SK-N-SH treated with all-trans-retinoic acid at 6 μM for 48 hours (cell line): Measurements from ENCODE around the gene OPA3.

Experiments used
- ATAC-seq: fragments of 200-7000 bp; cut with Tn5 transposase; 3 replicates; pipeline ENCODE4 v1.9.1; 2020; ENCODE audit warnings: mild to moderate bottlenecking, moderate library complexity
- BACH2 ChIP-seq: fragments of 250-450 bp; sonication (Bioruptor Pico); IDR thresholded peaks from 2 replicates; pipeline ENCODE4 v1.9.0; 2021; ENCODE audit warnings: mild to moderate bottlenecking, borderline replicate concordance
- CREB5 ChIP-seq: fragments of 250-450 bp; sonication (Bioruptor Pico); IDR thresholded peaks from 2 replicates; pipeline ENCODE4 v1.5.1; 2020; ENCODE audit warnings: low read depth, mild to moderate bottlenecking, moderate library complexity
- CSDC2 ChIP-seq: fragments of 250-450 bp; sonication (Bioruptor Pico); IDR thresholded peaks from 2 replicates; pipeline ENCODE4 v1.5.0; 2020; ENCODE audit warnings: mild to moderate bottlenecking, moderate library complexity
- ESRRG ChIP-seq: fragments of 250-450 bp; sonication (Bioruptor Pico); IDR thresholded peaks from 2 replicates; pipeline ENCODE4 v1.6.1; 2021; ENCODE audit warnings: mild to moderate bottlenecking
- GLIS3 ChIP-seq: fragments of 250-450 bp; sonication (Bioruptor Pico); IDR thresholded peaks from 2 replicates; pipeline ENCODE4 v1.5.0; 2020; ENCODE audit warnings: mild to moderate bottlenecking, moderate library complexity
- ISL1 ChIP-seq: fragments of 250-450 bp; sonication (Bioruptor Pico); IDR thresholded peaks from 2 replicates; pipeline ENCODE4 v2.1.2; 2022; ENCODE audit warnings: mild to moderate bottlenecking, moderate library complexity
- OSR1 ChIP-seq: fragments of 250-450 bp; sonication (Bioruptor Pico); IDR thresholded peaks from 2 replicates; pipeline ENCODE4 v1.8.0; 2022; ENCODE audit warnings: moderate library complexity, mild to moderate bottlenecking, inconsistent platforms
- PATZ1 ChIP-seq: fragments of 250-450 bp; sonication (Bioruptor Pico); IDR thresholded peaks from 2 replicates; pipeline ENCODE4 v1.8.0; 2020; ENCODE audit warnings: mild to moderate bottlenecking, moderate library complexity, borderline replicate concordance
- PPARA ChIP-seq: fragments of 250-450 bp; sonication (Bioruptor Pico); IDR thresholded peaks from 2 replicates; pipeline ENCODE4 v1.5.0; 2020; ENCODE audit warnings: mild to moderate bottlenecking, borderline replicate concordance
- RARB ChIP-seq: fragments of 250-450 bp; sonication (Bioruptor Pico); IDR thresholded peaks from 2 replicates; pipeline ENCODE4 v1.8.0; 2021; ENCODE audit warnings: mild to moderate bottlenecking, moderate library complexity
- SNAI2 ChIP-seq: fragments of 250-450 bp; sonication (Bioruptor Pico); IDR thresholded peaks from 2 replicates; pipeline ENCODE4 v1.5.0; 2020; ENCODE audit warnings: mild to moderate bottlenecking, moderate library complexity
- TCF4 ChIP-seq: fragments of 250-450 bp; sonication (Bioruptor Pico); IDR thresholded peaks from 2 replicates; pipeline ENCODE4 v1.8.0; 2021; ENCODE audit warnings: mild to moderate bottlenecking, moderate library complexity, borderline replicate concordance
- TOX ChIP-seq: fragments of 250-450 bp; sonication (Bioruptor Pico); IDR thresholded peaks from 2 replicates; pipeline ENCODE4 v1.8.0; 2021; ENCODE audit warnings: mild to moderate bottlenecking, moderate library complexity, borderline replicate concordance
- TSHZ2 ChIP-seq: fragments of 250-450 bp; sonication (Bioruptor Pico); IDR thresholded peaks from 2 replicates; pipeline ENCODE4 v1.5.0; 2020; ENCODE audit warnings: mild to moderate bottlenecking, moderate library complexity
- ZC3H10 ChIP-seq: fragments of 250-450 bp; sonication (Bioruptor Pico); IDR thresholded peaks from 2 replicates; pipeline ENCODE4 v1.5.1; 2021; ENCODE audit warnings: mild to moderate bottlenecking, moderate library complexity
- ZFP30 ChIP-seq: fragments of 450-650 bp; formaldehyde crosslinking; IDR thresholded peaks from 2 replicates; pipeline ENCODE4 v1.5.0; 2022; ENCODE audit warnings: mild to moderate bottlenecking, moderate library complexity
- ZNF565 ChIP-seq: fragments of 450-650 bp; formaldehyde crosslinking; conservative IDR thresholded peaks from 2 replicates; pipeline ENCODE4 v1.5.0; 2020; ENCODE audit warnings: low read depth, mild to moderate bottlenecking, moderate library complexity
- ZNF70 ChIP-seq: fragments of 450-650 bp; formaldehyde crosslinking; IDR thresholded peaks from 2 replicates; pipeline ENCODE4 v1.5.0; 2020; ENCODE audit warnings: mild to moderate bottlenecking, moderate library complexity
- ZNF8 ChIP-seq: fragments of 450-650 bp; formaldehyde crosslinking; IDR thresholded peaks from 2 replicates; pipeline ENCODE4 v1.5.0; 2020; ENCODE audit warnings: mild to moderate bottlenecking, moderate library complexity
- TF ChIP-seq, protein P1 (sequence below): fragments of 250-450 bp; sonication (Bioruptor Pico); IDR thresholded peaks from 2 replicates; pipeline ENCODE4 v1.8.0; 2021; ENCODE audit warnings: low read depth, mild to moderate bottlenecking, moderate library complexity, borderline replicate concordance
- TF ChIP-seq, protein P2 (sequence below): fragments of 250-450 bp; sonication (Bioruptor Pico); IDR thresholded peaks from 2 replicates; pipeline ENCODE4 v1.5.1; 2021; ENCODE audit warnings: mild to moderate bottlenecking, moderate library complexity

OPA3 gene

DNA sequence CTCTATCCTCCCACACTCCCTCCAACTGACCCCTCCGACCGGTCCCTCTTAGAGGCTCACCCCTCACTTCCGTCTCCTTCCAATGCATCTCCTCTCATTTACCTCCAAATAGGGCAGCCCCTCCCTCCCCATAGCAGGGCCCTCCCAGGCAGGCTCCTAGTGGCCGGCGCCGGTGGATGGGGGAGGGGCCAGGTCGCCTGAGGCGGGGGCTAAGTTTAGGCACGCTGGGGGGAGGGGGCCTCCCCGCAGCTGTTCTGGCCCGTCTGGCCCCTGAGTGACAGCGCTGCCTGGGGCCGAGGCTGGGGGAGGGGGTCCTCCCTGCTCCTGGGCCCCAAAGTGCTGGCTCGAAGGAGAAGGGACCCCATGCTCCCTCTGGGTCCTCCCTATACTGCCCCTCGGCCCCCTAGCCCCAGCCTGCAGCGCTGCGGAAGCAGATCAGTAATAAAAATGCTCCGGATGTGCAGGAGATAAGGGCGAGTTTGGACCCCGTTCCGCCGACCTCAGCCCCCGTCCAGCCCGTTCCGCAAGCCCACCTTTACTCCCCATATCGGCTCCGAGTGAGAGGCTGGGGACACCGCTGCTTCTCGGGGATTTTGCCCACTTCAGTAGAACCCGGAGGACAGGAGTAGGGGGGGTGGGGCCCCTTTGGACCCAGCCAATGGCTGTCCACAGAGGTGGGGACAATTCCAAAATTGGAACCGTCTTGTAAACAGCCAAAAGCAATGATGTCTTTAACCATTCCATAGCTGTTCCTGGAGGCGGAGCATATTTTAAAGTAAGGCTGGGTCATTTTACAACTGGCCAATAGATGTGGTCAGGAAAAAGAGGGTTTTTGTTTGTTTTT, 91.8 kb downstream of the OPA3 start:
- no peak for ATAC-seq
- TF ChIP-seq TOX (CRISPR knock-in tag) (no peak), PATZ1 (CRISPR knock-in tag) (no peak), ZNF565 (CRISPR knock-in tag) (no peak), ZC3H10 (no peak), CSDC2 (CRISPR knock-in tag) (no peak), ISL1 (CRISPR knock-in tag) (no peak), ZFP30 (CRISPR knock-in tag) (no peak), ESRRG (CRISPR knock-in tag) (no peak), PPARA (CRISPR knock-in tag) (no peak), ZNF70 (CRISPR knock-in tag) (no peak), CREB5 (CRISPR knock-in tag) (no peak)
- TF ChIP-seq, protein P1, sequence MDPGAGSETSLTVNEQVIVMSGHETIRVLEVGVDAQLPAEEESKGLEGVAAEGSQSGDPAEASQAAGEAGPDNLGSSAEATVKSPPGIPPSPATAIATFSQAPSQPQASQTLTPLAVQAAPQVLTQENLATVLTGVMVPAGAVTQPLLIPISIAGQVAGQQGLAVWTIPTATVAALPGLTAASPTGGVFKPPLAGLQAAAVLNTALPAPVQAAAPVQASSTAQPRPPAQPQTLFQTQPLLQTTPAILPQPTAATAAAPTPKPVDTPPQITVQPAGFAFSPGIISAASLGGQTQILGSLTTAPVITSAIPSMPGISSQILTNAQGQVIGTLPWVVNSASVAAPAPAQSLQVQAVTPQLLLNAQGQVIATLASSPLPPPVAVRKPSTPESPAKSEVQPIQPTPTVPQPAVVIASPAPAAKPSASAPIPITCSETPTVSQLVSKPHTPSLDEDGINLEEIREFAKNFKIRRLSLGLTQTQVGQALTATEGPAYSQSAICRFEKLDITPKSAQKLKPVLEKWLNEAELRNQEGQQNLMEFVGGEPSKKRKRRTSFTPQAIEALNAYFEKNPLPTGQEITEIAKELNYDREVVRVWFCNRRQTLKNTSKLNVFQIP, result no peak

GRCh38 chr19:45492137-45492626, 92.4 kb downstream of the OPA3 start:
- TF ChIP-seq BACH2 (CRISPR knock-in tag) (no peak), ESRRG (CRISPR knock-in tag) (no peak), ZNF565 (CRISPR knock-in tag) (no peak)
- no peak for ATAC-seq

- ATAC-seq, result no peak
- no peak for TF ChIP-seq TSHZ2 (CRISPR knock-in tag)
- no peak for TF ChIP-seq PATZ1 (CRISPR knock-in tag)
- TF ChIP-seq CSDC2 (CRISPR knock-in tag), result no peak
- TF ChIP-seq PPARA (CRISPR knock-in tag), result no peak
- no peak for TF ChIP-seq ZNF8 (CRISPR knock-in tag)
- TF ChIP-seq ZC3H10, result no peak
- TF ChIP-seq ESRRG (CRISPR knock-in tag), result no peak
- no peak for TF ChIP-seq GLIS3 (CRISPR knock-in tag)
- no peak for TF ChIP-seq TOX (CRISPR knock-in tag)
- no peak for TF ChIP-seq RARB (CRISPR knock-in tag)
- TF ChIP-seq ZNF70 (CRISPR knock-in tag), result no peak
- TF ChIP-seq, protein P2, sequence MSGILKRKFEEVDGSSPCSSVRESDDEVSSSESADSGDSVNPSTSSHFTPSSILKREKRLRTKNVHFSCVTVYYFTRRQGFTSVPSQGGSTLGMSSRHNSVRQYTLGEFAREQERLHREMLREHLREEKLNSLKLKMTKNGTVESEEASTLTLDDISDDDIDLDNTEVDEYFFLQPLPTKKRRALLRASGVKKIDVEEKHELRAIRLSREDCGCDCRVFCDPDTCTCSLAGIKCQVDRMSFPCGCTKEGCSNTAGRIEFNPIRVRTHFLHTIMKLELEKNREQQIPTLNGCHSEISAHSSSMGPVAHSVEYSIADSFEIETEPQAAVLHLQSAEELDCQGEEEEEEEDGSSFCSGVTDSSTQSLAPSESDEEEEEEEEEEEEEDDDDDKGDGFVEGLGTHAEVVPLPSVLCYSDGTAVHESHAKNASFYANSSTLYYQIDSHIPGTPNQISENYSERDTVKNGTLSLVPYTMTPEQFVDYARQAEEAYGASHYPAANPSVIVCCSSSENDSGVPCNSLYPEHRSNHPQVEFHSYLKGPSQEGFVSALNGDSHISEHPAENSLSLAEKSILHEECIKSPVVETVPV, result no peak
- TF ChIP-seq, protein P1, result no peak
- no peak for TF ChIP-seq OSR1 (CRISPR knock-in tag)
- TF ChIP-seq ZFP30 (CRISPR knock-in tag), result no peak
- no peak for TF ChIP-seq CREB5 (CRISPR knock-in tag)
- no peak for TF ChIP-seq SNAI2 (CRISPR knock-in tag)
- TF ChIP-seq TCF4 (CRISPR knock-in tag), result no peak
Observed at GRCh38 chr19:45489216-45489855, 95.3 kb downstream of the OPA3 start.
